ENCODE measurements around the gene METTL8. TPM values are rescaled to one million over a fixed set of nuclear protein-coding genes. Genes with fewer than 3 reads are reported as not detected.

The METTL8 gene, protein sequence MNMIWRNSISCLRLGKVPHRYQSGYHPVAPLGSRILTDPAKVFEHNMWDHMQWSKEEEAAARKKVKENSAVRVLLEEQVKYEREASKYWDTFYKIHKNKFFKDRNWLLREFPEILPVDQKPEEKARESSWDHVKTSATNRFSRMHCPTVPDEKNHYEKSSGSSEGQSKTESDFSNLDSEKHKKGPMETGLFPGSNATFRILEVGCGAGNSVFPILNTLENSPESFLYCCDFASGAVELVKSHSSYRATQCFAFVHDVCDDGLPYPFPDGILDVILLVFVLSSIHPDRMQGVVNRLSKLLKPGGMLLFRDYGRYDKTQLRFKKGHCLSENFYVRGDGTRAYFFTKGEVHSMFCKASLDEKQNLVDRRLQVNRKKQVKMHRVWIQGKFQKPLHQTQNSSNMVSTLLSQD
- polyA plus RNA-seq (2013, experiment 1 of 2) = 36.3 TPM
- 34.1 TPM for polyA plus RNA-seq (2013, experiment 2 of 2)

DNA sequence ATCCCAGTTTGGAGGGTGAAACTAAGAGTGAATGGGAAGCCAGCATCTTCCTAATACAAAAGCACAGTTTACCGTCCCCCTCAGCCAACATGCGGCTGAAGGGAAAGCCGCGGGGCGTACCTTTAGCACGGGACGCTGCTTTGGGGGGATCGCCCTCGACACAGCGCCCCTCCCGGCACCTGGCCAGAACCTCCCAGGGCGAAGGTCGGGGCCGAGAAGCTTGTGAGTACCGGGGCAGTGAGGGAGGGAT is at the start of gene METTL8:
Gene METTL8 (minus strand): TSS at position 228 of the 250 bp plus-strand sequence. CDS start 41,805 bp downstream, outside the sequence.
- peak within 1 kb of the TSS; percentile 98 for H3K27ac ChIP-seq (ENCODE audit: low read depth, low read length)
- peaks cover 22% of the 10 kb centered on the region for H3K4me1 ChIP-seq (ENCODE audit: insufficient read depth, low read length)
- peak within 1 kb of the TSS; percentile 70 for H3K4me3 ChIP-seq (ENCODE audit: low read length)
- H3K36me3 ChIP-seq (ENCODE audit: insufficient read depth, low read length) = peaks cover 45% of the 10 kb centered on the region
- peaks cover 25% of the 10 kb centered on the region for H3K9me3 ChIP-seq (ENCODE audit: insufficient read depth, low read depth, low read length)
- WGBS = under 1% methylated on average over 15 of the region's 15 CpGs
- no peaks in the 10 kb centered on the region for H3K27me3 ChIP-seq (ENCODE audit: insufficient read depth, low read length)
- peak within 1 kb of the TSS; percentile 92 for H3K9ac ChIP-seq (ENCODE audit: low read depth, low read length)

DNA sequence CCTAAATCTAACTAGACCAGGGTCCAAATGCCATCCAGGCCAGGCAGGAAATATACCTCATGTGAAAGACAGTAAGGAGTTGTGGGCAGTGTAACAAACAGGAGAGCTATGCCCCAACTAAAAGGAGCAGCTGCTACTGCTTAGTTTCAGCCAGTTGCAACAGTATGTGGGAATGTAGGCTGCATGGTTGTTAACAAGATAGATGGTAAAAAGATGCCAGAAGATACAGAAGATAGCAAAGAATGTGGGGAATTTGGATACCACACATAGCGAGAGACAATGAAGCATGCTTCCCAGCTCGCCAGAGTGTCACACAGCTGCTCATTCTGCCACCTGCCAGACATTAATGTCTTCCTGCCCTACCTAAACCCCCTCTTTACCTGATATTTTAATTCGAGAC is 49.1 kb upstream of the METTL8 start:
- 78% methylated on average over 3 of the region's 3 CpGs for WGBS
- Histone ChIP-seq H3K9me3 (ENCODE audit: insufficient read depth, low read depth, low read length) (no peaks in the 10 kb centered on the region), H3K4me3 (ENCODE audit: low read length) (no peak overlapping the region), H3K27ac (ENCODE audit: low read depth, low read length) (peak overlapping the region; percentile 38), H3K9ac (ENCODE audit: low read depth, low read length) (peak overlapping the region; percentile 27; the same call in 1 of the 2 replicates), H3K4me1 (ENCODE audit: insufficient read depth, low read length) (peaks cover 17% of the 10 kb centered on the region), H3K27me3 (ENCODE audit: insufficient read depth, low read length) (no peaks in the 10 kb centered on the region), H3K36me3 (ENCODE audit: insufficient read depth, low read length) (peaks cover 59% of the 10 kb centered on the region)

DNA sequence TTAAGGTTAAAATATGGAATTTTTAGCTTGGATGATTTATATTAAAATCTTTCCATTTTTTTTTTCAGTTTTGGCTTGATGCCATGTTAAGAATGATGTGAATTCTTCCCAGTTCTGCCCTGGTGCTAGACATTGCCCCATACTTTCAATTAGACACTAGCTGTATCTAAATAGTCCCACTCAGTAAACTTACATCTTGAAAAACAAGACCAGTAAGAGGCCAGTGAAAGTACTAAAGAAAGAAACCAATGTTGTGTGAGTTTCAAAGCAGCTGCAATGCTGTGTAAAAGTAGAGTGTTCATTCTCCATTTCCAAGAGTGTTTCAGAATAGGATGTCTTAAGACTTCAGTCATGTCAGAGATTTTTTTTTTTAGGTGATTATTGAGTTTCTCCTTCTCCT is 48.5 kb upstream of the METTL8 start:
- H3K27me3 ChIP-seq (ENCODE audit: insufficient read depth, low read length) = no peaks in the 10 kb centered on the region
- 0 out of 2 replicates have a peak overlapping the region, but pooled peaks have one; percentile 27 for H3K9ac ChIP-seq (ENCODE audit: low read depth, low read length)
- H3K4me3 ChIP-seq (ENCODE audit: low read length) = no peak overlapping the region
- no peaks in the 10 kb centered on the region for H3K9me3 ChIP-seq (ENCODE audit: insufficient read depth, low read depth, low read length)
- peak overlapping the region; percentile 38; the same call in 1 of the 2 replicates for H3K27ac ChIP-seq (ENCODE audit: low read depth, low read length)
- peaks cover 64% of the 10 kb centered on the region for H3K36me3 ChIP-seq (ENCODE audit: insufficient read depth, low read length)
- peaks cover 17% of the 10 kb centered on the region for H3K4me1 ChIP-seq (ENCODE audit: insufficient read depth, low read length)

DNA sequence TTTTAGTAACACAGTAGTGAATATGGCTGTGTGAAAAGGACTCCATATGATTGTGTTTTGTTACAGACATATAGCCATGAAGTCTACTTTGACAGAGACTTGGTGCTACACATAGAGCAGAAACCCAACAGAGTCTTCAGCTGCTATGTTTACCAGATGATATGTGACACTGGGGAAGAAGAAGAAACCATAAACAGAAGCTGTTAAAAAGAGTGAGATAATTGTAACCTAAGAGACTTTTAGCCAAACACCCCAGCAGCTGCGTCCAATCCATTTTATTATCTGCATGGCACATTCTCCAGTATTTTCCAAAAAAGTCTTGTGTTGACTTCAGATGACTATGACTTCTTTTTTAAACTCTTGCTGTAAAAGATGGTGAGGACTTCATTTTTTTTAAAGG is 47.1 kb upstream of the METTL8 start:
- 93% methylated on average over 1 of the region's 1 CpG for WGBS
- H3K36me3 ChIP-seq (ENCODE audit: insufficient read depth, low read length) = peaks cover 75% of the 10 kb centered on the region
- no peaks in the 10 kb centered on the region for H3K27me3 ChIP-seq (ENCODE audit: insufficient read depth, low read length)
- H3K4me1 ChIP-seq (ENCODE audit: insufficient read depth, low read length) = peaks cover 17% of the 10 kb centered on the region
- H3K4me3 ChIP-seq (ENCODE audit: low read length) = no peak overlapping the region
- H3K9me3 ChIP-seq (ENCODE audit: insufficient read depth, low read depth, low read length) = no peaks in the 10 kb centered on the region
- no peak overlapping the region for H3K9ac ChIP-seq (ENCODE audit: low read depth, low read length)
- H3K27ac ChIP-seq (ENCODE audit: low read depth, low read length) = no peak overlapping the region

DNA sequence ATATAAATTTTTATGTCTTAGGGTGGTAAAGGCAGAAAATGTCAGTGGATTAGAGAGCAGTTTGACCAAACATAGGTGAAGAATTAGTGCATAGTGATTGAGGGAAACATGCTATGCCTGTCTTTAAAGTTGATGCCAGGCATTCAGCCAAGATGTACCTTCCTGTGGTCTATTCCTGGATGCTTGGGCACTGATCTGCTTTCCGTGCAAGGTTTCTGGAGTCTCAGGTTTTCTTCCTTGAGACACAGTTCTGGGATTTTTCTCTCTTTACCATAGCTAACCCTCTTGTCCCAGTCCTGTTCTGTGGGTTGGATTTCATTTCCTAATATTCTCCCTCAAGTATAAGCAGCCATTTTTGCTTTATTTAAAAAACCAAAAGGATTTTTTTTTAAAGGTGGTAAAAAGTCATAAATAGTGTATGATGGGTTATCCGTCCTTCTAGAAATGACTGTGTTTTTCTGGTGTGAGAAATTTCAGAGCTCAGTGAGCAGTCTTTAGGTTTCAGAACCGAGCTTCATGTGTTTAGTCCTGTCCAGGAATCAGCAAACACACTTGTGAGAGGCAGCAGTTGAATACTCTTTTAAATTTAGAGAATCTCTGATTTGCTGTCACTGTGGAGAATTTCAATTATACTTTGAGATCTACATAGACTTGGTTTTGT is 45.5 kb upstream of the METTL8 start:
- Histone ChIP-seq H3K27ac (ENCODE audit: low read depth, low read length) (no peak overlapping the region), H3K9me3 (ENCODE audit: insufficient read depth, low read depth, low read length) (no peaks in the 10 kb centered on the region), H3K4me3 (ENCODE audit: low read length) (no peak overlapping the region), H3K9ac (ENCODE audit: low read depth, low read length) (no peak overlapping the region), H3K27me3 (ENCODE audit: insufficient read depth, low read length) (no peaks in the 10 kb centered on the region), H3K36me3 (ENCODE audit: insufficient read depth, low read length) (peaks cover 86% of the 10 kb centered on the region), H3K4me1 (ENCODE audit: insufficient read depth, low read length) (peaks cover 17% of the 10 kb centered on the region)
- 96% methylated on average over 3 of the region's 3 CpGs for WGBS

DNA sequence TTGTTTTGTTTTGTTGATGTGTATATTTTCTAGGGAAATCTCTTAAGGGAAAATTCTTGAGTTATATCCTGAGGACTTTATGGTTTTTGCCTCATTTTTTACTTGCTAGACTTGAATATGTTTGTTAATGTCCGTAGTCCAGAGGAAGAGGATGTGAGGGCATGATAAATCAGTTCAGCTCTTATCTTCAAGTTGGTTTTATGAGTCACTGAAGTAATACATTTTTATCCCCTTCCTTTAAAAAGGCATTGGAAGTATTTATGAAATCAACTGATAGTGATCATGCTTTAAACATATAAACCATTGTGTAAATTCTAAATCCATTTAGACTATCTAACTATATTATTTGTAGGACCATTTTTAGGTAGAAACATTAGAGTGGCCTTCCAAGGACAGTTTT is 44.6 kb upstream of the METTL8 start:
- 91% methylated on average over 1 of the region's 1 CpG for WGBS
- Histone ChIP-seq H3K9me3 (ENCODE audit: insufficient read depth, low read depth, low read length) (no peaks in the 10 kb centered on the region), H3K36me3 (ENCODE audit: insufficient read depth, low read length) (peaks cover 95% of the 10 kb centered on the region), H3K4me1 (ENCODE audit: insufficient read depth, low read length) (peaks cover 17% of the 10 kb centered on the region), H3K4me3 (ENCODE audit: low read length) (no peak overlapping the region), H3K27me3 (ENCODE audit: insufficient read depth, low read length) (no peaks in the 10 kb centered on the region), H3K27ac (ENCODE audit: low read depth, low read length) (no peak overlapping the region), H3K9ac (ENCODE audit: low read depth, low read length) (no peak overlapping the region)

DNA sequence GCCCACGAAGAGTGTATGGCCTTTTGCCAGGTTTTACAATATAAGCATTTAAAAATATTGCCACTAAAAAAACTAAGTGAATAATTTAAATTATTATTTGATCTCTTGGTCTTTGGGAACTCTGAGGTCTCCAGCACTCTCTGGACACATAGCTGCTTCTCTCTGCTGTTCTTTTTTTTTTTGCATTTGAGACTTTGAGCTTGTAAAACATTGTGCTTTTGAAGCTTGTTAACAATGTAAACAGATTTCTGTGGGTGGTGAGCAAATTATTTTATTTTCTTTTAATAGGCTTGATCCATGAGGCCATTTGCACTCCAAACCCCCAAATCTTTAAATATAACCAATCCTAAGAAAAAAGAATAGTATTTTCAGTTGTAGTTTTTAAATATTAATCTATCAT is 42.2 kb upstream of the METTL8 start:
- Histone ChIP-seq H3K4me3 (ENCODE audit: low read length) (no peak overlapping the region), H3K4me1 (ENCODE audit: insufficient read depth, low read length) (no peaks in the 10 kb centered on the region), H3K9me3 (ENCODE audit: insufficient read depth, low read depth, low read length) (no peaks in the 10 kb centered on the region), H3K36me3 (ENCODE audit: insufficient read depth, low read length) (peaks cover 93% of the 10 kb centered on the region), H3K27ac (ENCODE audit: low read depth, low read length) (no peak overlapping the region), H3K9ac (ENCODE audit: low read depth, low read length) (no peak overlapping the region), H3K27me3 (ENCODE audit: insufficient read depth, low read length) (no peaks in the 10 kb centered on the region)
- no CpG with 5 or more reads among the region's 1 CpG for WGBS

DNA sequence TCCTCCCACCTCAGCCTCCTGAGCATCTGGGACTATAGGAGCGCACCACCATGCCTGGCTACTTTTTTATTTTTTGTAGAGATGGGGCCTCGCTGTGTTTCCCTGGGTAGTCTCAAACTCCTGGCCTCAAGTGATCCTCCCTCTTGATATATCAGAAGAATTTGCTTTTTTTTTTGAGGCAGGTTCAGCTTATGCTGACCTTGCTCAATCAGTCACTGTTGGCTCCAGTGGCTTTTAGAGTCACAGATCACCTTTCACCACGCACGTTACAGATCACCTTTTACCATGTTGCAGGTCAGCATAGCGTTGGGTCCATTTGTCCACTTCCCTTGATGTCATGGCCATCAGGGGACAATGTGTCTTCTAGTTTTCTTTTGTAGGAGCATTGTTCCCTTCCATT is 36.3 kb upstream of the METTL8 start:
- no peak overlapping the region for H3K27ac ChIP-seq (ENCODE audit: low read depth, low read length)
- 83% methylated on average over 5 of the region's 5 CpGs for WGBS
- H3K27me3 ChIP-seq (ENCODE audit: insufficient read depth, low read length) = no peaks in the 10 kb centered on the region
- no peak overlapping the region for H3K4me3 ChIP-seq (ENCODE audit: low read length)
- no peaks in the 10 kb centered on the region for H3K9me3 ChIP-seq (ENCODE audit: insufficient read depth, low read depth, low read length)
- peaks cover 74% of the 10 kb centered on the region for H3K36me3 ChIP-seq (ENCODE audit: insufficient read depth, low read length)
- H3K4me1 ChIP-seq (ENCODE audit: insufficient read depth, low read length) = no peaks in the 10 kb centered on the region
- H3K9ac ChIP-seq (ENCODE audit: low read depth, low read length) = no peak overlapping the region

DNA sequence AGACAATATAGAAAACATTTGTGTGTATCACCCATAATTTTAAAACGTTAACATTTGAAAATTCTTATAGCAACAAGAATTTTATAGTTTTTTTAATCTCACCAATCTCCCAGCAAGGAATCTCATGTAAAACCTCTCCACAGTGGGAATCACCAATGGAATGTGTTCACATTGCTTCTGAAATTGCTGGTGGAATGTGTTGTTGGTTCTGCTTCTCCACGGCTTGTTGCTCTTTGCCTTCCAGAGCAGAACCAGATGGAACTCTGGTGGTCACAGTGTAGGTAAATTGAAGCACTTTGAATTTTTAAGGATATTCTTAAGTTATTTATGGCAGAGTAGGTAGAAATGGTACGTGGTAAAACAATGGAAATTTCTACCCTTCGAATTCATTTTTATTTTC is 35.4 kb upstream of the METTL8 start:
- no peak overlapping the region for H3K27ac ChIP-seq (ENCODE audit: low read depth, low read length)

DNA sequence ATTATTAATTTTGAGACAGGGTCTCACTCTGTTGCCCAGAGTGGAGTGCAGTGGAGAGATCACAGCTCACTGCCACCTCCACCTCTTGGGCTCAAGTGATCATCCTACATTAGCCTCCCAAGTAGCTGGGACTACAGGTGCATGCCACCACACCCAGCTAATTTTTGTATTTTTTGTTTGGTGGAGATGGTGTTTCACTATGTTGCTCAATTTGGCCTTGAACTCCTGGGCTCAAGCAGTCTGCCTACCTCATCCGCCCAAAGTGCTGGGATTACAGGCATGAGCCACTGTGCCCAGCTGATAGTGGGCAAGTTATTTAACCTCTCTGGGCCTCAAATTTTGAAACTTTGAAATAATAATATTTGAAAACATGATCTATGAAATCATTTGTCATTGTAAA is 26.7 kb upstream of the METTL8 start:
- Histone ChIP-seq H3K9ac (ENCODE audit: low read depth, low read length) (no peak overlapping the region), H3K4me1 (ENCODE audit: insufficient read depth, low read length) (no peaks in the 10 kb centered on the region), H3K27ac (ENCODE audit: low read depth, low read length) (no peak overlapping the region), H3K9me3 (ENCODE audit: insufficient read depth, low read depth, low read length) (no peaks in the 10 kb centered on the region), H3K4me3 (ENCODE audit: low read length) (no peak overlapping the region), H3K27me3 (ENCODE audit: insufficient read depth, low read length) (no peaks in the 10 kb centered on the region), H3K36me3 (ENCODE audit: insufficient read depth, low read length) (peaks cover 59% of the 10 kb centered on the region)
- WGBS = 96% methylated on average over 1 of the region's 1 CpG

More for the DNA sequence above, 35.4 kb upstream of the METTL8 start:
- Histone ChIP-seq H3K36me3 (ENCODE audit: insufficient read depth, low read length) (peaks cover 68% of the 10 kb centered on the region), H3K4me3 (ENCODE audit: low read length) (no peak overlapping the region), H3K9ac (ENCODE audit: low read depth, low read length) (no peak overlapping the region), H3K9me3 (ENCODE audit: insufficient read depth, low read depth, low read length) (no peaks in the 10 kb centered on the region), H3K27me3 (ENCODE audit: insufficient read depth, low read length) (no peaks in the 10 kb centered on the region), H3K4me1 (ENCODE audit: insufficient read depth, low read length) (no peaks in the 10 kb centered on the region)
- WGBS = 92% methylated on average over 3 of the region's 4 CpGs

DNA sequence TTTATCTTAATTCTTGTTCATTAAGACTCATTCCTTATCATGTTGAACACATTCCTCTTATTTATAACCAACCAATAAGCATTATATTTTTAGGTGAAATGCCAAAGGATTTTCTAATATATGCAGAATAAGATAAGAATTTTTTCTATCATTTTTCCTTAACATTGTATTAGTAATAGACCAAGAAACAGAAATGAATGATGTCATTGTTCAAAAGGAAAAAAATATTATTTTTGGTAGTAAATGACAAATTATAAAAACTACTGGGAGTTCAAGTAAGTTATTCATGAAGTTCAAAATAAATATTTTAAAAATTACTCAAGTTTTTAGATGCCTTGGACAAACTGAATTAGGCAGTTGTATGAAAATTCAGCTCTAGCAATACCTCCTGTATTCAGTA is 25.7 kb upstream of the METTL8 start:
- Histone ChIP-seq H3K27ac (ENCODE audit: low read depth, low read length) (no peak overlapping the region), H3K9ac (ENCODE audit: low read depth, low read length) (no peak overlapping the region), H3K9me3 (ENCODE audit: insufficient read depth, low read depth, low read length) (no peaks in the 10 kb centered on the region), H3K4me1 (ENCODE audit: insufficient read depth, low read length) (no peaks in the 10 kb centered on the region), H3K36me3 (ENCODE audit: insufficient read depth, low read length) (peaks cover 67% of the 10 kb centered on the region), H3K4me3 (ENCODE audit: low read length) (no peak overlapping the region), H3K27me3 (ENCODE audit: insufficient read depth, low read length) (no peaks in the 10 kb centered on the region)

All from HUES64 (cell line).